K562 (cell line): ENCODE measurements around the gene PSMB11. TPM values are rescaled to one million over a fixed set of nuclear protein-coding genes. Genes with fewer than 3 reads are reported as not detected.

Experiments used
- CHD1 ChIP-seq: fragments of 200-600 bp; sonication (generic); IDR thresholded peaks from one replicate; pipeline ENCODE4 v1.6.1; 2012; ENCODE audit warnings: mild to moderate bottlenecking, moderate library complexity, low read length, inconsistent platforms
- CTBP1 ChIP-seq: fragments of 450-650 bp; IDR thresholded peaks from 2 replicates; pipeline ENCODE4 v1.6.1; 2016; ENCODE audit warnings: borderline replicate concordance
- EP300 ChIP-seq: IDR thresholded peaks from 2 replicates; pipeline ENCODE4 v1.6.1; 2012; ENCODE audit warnings: low read length, improper control_type of control experiment
- ETS2 ChIP-seq: IDR thresholded peaks from 2 replicates; pipeline ENCODE4 v1.6.1; 2016; ENCODE audit warnings: borderline replicate concordance, missing genetic modification characterization, mild to moderate bottlenecking, moderate library complexity, missing compliant biosample characterization; ENCODE audit not compliant: poor library complexity, severe bottlenecking
- FOS ChIP-seq: IDR thresholded peaks from 3 replicates; pipeline ENCODE4 v1.6.1; 2011; ENCODE audit not compliant: insufficient read length; ENCODE audit errors: extremely low read depth
- ZBTB17 ChIP-seq: fragments of 450-650 bp; formaldehyde crosslinking; IDR thresholded peaks from 2 replicates; pipeline ENCODE4 v1.4.0; 2020; ENCODE audit warnings: mild to moderate bottlenecking
- ZNF133 ChIP-seq: fragments of 250-450 bp; sonication (Bioruptor Pico); IDR thresholded peaks from 2 replicates; pipeline ENCODE4 v1.4.0; 2020; ENCODE audit warnings: mild to moderate bottlenecking
- ZNF263 ChIP-seq: sonication (generic); formaldehyde crosslinking; IDR thresholded peaks from 2 replicates; pipeline ENCODE4 v1.8.0; 2022; ENCODE audit warnings: mild to moderate bottlenecking, missing genetic modification reagents, borderline replicate concordance
- ZNF408 ChIP-seq: fragments of 250-450 bp; sonication (Bioruptor Pico); IDR thresholded peaks from 2 replicates; pipeline ENCODE4 v1.4.0; 2020; ENCODE audit warnings: low read depth, mild to moderate bottlenecking, moderate library complexity
- polyA plus RNA-seq, 8 experiments: library from polyadenylated mRNA; depleted of rRNA in 4 of 8; stranded (reverse) in 5 of 8; unstranded in 3 of 8; fragments of >200 nt; fragmentation: Nextera tagmentation in 2 of 8; fragmentation: Illumina TruSeq in 1 of 8; extraction: Ambion mirVana in 2 of 8; extraction: Trizol in 1 of 8; gene quantifications; 2 replicates each; pipeline versions ENCODE4 v1.2.1 to v1.2.3, GENCODE V29; 2011 to 2014; ENCODE audit warnings: inconsistent platforms in 1 of 8, missing spikeins in 1 of 8
- total RNA-seq, 7 experiments: library from RNA; depleted of rRNA in 6 of 7; stranded (reverse); fragments of >200 nt in 6 of 7; fragmentation: Illumina TruSeq in 2 of 7; extraction: Trizol in 2 of 7; gene quantifications; 2 replicates each; pipeline versions ENCODE4 v1.2.1 to v1.2.3, GENCODE V29; 2011 to 2021; ENCODE audit warnings: low replicate concordance in 1 of 7
- TF ChIP-seq, protein P1 (sequence below): sonication (generic); formaldehyde crosslinking; IDR thresholded peaks from 2 replicates; pipeline ENCODE4 v1.8.0; 2022; ENCODE audit warnings: mild to moderate bottlenecking, low read depth, missing genetic modification reagents
- TF ChIP-seq, protein P2 (sequence below): fragments of 250-450 bp; sonication (Bioruptor Pico); IDR thresholded peaks from 2 replicates; pipeline ENCODE4 v1.4.0; 2020; ENCODE audit warnings: mild to moderate bottlenecking, moderate library complexity
- TF ChIP-seq, protein P3 (sequence below): sonication (generic); formaldehyde crosslinking; IDR thresholded peaks from 2 replicates; pipeline ENCODE4 v1.8.0; 2022; ENCODE audit warnings: mild to moderate bottlenecking, missing genetic modification reagents, borderline replicate concordance
- TF ChIP-seq, protein P4 (sequence below): fragments of 450-650 bp; IDR thresholded peaks from 2 replicates; pipeline ENCODE4 v1.6.1; 2016; ENCODE audit warnings: borderline replicate concordance
- TF ChIP-seq, protein P5 (sequence below): fragments of 250-450 bp; sonication (Bioruptor Pico); IDR thresholded peaks from 2 replicates; pipeline ENCODE4 v1.4.0; 2020; ENCODE audit warnings: mild to moderate bottlenecking

The PSMB11 gene
- total and polyA plus RNA-seq, 9 of the 15 experiments (the other 6 are each of a cell fraction or from before 2014, with no cell fraction given): not detected

DNA sequence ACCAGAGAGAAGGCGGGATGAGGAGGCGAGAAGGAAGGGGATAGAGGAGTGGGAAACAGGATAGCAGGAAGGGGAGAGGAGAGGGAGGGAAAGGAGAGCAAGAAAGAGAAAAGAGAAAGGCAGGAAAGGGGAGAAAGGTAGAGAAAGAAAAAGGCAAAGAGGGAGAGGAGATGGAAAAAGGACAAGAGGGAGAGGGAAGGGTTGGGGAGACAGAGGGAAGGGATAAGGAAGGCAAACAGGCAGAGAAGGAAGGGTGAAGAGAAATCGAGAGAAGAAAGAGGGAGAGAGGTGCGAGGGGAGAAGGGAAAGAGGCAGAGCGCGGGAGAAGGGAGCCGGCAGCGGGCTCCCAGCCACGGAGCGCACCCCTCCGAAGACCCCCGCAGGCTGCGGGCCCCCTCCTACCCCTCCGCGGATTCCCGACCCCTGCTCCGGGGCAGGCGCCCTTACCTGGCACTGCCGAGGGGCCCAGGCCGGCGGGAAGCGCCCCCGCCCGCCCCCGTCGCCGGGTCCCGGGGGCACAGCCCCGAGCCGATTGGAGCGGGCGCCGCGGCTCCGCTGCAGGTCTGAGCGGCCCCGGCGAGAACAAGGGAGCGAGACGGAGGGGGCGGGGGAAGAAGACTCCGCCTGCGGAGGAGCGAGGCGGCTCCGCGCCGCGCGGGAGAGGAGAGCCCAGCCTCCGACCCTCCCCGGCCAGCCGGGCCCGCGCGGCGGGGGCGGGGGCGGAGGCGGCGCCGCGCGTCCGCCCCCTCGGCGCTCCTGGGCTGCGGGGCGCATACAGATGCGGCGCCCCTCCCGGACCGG, 15.1 kb downstream of the PSMB11 start, which contains the start of gene CDH24 (continued):
- TF ChIP-seq ETS2 (tag): no peak
- TF ChIP-seq, protein P1, sequence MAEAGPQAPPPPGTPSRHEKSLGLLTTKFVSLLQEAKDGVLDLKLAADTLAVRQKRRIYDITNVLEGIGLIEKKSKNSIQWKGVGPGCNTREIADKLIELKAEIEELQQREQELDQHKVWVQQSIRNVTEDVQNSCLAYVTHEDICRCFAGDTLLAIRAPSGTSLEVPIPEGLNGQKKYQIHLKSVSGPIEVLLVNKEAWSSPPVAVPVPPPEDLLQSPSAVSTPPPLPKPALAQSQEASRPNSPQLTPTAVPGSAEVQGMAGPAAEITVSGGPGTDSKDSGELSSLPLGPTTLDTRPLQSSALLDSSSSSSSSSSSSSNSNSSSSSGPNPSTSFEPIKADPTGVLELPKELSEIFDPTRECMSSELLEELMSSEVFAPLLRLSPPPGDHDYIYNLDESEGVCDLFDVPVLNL (CRISPR knock-in tag): no peak
- TF ChIP-seq, protein P2, sequence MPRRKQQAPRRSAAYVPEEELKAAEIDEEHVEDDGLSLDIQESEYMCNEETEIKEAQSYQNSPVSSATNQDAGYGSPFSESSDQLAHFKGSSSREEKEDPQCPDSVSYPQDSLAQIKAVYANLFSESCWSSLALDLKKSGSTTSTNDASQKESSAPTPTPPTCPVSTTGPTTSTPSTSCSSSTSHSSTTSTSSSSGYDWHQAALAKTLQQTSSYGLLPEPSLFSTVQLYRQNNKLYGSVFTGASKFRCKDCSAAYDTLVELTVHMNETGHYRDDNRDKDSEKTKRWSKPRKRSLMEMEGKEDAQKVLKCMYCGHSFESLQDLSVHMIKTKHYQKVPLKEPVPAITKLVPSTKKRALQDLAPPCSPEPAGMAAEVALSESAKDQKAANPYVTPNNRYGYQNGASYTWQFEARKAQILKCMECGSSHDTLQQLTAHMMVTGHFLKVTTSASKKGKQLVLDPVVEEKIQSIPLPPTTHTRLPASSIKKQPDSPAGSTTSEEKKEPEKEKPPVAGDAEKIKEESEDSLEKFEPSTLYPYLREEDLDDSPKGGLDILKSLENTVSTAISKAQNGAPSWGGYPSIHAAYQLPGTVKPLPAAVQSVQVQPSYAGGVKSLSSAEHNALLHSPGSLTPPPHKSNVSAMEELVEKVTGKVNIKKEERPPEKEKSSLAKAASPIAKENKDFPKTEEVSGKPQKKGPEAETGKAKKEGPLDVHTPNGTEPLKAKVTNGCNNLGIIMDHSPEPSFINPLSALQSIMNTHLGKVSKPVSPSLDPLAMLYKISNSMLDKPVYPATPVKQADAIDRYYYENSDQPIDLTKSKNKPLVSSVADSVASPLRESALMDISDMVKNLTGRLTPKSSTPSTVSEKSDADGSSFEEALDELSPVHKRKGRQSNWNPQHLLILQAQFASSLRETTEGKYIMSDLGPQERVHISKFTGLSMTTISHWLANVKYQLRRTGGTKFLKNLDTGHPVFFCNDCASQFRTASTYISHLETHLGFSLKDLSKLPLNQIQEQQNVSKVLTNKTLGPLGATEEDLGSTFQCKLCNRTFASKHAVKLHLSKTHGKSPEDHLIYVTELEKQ (CRISPR knock-in tag): no peak
- TF ChIP-seq ZNF133: no peak
- TF ChIP-seq, protein P3, sequence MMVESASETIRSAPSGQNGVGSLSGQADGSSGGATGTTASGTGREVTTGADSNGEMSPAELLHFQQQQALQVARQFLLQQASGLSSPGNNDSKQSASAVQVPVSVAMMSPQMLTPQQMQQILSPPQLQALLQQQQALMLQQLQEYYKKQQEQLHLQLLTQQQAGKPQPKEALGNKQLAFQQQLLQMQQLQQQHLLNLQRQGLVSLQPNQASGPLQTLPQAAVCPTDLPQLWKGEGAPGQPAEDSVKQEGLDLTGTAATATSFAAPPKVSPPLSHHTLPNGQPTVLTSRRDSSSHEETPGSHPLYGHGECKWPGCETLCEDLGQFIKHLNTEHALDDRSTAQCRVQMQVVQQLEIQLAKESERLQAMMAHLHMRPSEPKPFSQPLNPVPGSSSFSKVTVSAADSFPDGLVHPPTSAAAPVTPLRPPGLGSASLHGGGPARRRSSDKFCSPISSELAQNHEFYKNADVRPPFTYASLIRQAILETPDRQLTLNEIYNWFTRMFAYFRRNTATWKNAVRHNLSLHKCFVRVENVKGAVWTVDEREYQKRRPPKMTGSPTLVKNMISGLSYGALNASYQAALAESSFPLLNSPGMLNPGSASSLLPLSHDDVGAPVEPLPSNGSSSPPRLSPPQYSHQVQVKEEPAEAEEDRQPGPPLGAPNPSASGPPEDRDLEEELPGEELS (CRISPR knock-in tag): no peak
- TF ChIP-seq, protein P4, sequence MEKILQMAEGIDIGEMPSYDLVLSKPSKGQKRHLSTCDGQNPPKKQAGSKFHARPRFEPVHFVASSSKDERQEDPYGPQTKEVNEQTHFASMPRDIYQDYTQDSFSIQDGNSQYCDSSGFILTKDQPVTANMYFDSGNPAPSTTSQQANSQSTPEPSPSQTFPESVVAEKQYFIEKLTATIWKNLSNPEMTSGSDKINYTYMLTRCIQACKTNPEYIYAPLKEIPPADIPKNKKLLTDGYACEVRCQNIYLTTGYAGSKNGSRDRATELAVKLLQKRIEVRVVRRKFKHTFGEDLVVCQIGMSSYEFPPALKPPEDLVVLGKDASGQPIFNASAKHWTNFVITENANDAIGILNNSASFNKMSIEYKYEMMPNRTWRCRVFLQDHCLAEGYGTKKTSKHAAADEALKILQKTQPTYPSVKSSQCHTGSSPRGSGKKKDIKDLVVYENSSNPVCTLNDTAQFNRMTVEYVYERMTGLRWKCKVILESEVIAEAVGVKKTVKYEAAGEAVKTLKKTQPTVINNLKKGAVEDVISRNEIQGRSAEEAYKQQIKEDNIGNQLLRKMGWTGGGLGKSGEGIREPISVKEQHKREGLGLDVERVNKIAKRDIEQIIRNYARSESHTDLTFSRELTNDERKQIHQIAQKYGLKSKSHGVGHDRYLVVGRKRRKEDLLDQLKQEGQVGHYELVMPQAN: peak; percentile 72; the same call in 1 of the 2 replicates
- TF ChIP-seq ZNF263 (CRISPR knock-in tag): no peak
- TF ChIP-seq FOS: no peak
- no peak for TF ChIP-seq ZBTB17
- TF ChIP-seq ZNF408 (CRISPR knock-in tag): no peak
- TF ChIP-seq, protein P5, sequence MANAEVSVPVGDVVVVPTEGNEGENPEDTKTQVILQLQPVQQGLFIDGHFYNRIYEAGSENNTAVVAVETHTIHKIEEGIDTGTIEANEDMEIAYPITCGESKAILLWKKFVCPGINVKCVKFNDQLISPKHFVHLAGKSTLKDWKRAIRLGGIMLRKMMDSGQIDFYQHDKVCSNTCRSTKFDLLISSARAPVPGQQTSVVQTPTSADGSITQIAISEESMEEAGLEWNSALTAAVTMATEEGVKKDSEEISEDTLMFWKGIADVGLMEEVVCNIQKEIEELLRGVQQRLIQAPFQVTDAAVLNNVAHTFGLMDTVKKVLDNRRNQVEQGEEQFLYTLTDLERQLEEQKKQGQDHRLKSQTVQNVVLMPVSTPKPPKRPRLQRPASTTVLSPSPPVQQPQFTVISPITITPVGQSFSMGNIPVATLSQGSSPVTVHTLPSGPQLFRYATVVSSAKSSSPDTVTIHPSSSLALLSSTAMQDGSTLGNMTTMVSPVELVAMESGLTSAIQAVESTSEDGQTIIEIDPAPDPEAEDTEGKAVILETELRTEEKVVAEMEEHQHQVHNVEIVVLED: peak; percentile 11; the same call in 1 of the 2 replicates
- TF ChIP-seq CTBP1: no peak
- TF ChIP-seq CHD1: no peak
- TF ChIP-seq EP300: no peak
